Kidney epithelial cell (primary cell): ENCODE results near the gene DSTYK. TPM values are rescaled to one million over a fixed set of nuclear protein-coding genes. Genes with fewer than 3 reads are reported as not detected.
"Not testable (repeated sequence)": the region's sequence is repeated elsewhere in the genome, so short reads cannot be mapped to it uniquely, and the experiment has no call there.

Experiments
- DNase-seq: peaks from one replicate; pipeline ENCODE4 v3.0.0-alpha.2; 2010; ENCODE audit warnings: low read depth
- H3K27me3 ChIP-seq: 2 replicates; pipeline ENCODE4 v1.6.0; 2011; ENCODE audit warnings: low read length; ENCODE audit not compliant: control insufficient read depth, insufficient read depth
- H3K36me3 ChIP-seq: 2 replicates; pipeline ENCODE4 v1.5.1; 2011; ENCODE audit warnings: low read length; ENCODE audit not compliant: control insufficient read depth, insufficient read depth
- H3K4me3 ChIP-seq: 2 replicates; pipeline ENCODE4 v1.5.1; 2011; ENCODE audit warnings: low read depth, mild to moderate bottlenecking, control low read depth, low read length
- total RNA-seq: library from RNA; depleted of rRNA; stranded (reverse); fragments of >200 nt; gene quantifications from 2 replicates; pipeline ENCODE4 v1.2.3, GENCODE V29; 2015
- TF ChIP-seq, protein P1 (sequence below): IDR thresholded peaks from 2 replicates; pipeline ENCODE4 v1.5.1; 2011; ENCODE audit warnings: mild to moderate bottlenecking, moderate library complexity, low read length, control low read depth, inconsistent platforms; ENCODE audit not compliant: insufficient read depth, poor library complexity, severe bottlenecking

DSTYK gene
- total RNA-seq, 1 donor from 2014 or later: 13.8 TPM

DNA sequence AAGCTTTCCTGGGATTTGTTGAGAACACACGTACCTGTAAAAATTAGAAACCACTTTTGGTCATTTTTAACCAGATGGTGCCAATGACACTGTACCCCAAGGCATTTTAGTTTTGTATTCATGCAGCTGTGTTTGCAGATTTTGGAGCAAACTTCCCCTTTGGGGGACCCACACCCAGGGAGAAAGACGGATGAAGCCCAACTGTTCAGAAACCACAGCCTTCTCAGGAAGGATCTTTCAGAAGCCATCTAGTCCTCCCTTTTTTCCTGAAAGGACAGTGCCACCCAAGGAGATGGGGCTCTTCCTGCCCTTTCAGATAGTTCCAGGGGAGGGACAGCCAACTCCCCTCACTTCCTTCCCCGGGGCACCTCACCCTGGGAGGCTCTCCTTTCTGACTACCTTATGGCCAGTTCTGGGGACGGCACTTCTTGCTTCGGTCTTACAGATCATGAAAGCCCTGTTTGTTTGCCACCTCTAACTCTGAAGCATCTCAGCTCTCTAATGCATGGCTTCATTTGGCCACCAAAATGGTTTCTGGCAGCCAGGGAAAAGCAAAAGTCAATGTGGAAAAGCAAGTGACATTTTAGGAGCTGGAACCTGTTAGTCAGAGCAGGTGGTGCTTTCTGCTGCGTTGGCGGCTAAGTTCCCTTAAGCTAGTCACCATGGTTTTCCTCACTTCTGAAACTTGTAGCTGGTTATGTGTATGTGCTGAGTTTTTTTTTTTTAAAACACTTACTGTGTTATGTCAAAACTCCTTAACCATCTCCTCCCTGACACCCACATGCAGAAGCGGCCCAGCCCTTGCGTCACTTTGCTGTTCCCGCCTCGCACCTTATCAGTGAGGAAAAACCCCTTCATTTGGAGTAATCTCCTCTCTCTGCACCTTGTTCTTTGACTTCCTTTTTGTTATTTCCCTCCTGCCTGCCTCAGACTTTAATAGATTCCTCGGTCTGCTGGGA lies 26.3 kb upstream of the DSTYK start:
- no peak for DNase-seq
- no peaks in the 10 kb centered on the region for H3K27me3 ChIP-seq

DNA sequence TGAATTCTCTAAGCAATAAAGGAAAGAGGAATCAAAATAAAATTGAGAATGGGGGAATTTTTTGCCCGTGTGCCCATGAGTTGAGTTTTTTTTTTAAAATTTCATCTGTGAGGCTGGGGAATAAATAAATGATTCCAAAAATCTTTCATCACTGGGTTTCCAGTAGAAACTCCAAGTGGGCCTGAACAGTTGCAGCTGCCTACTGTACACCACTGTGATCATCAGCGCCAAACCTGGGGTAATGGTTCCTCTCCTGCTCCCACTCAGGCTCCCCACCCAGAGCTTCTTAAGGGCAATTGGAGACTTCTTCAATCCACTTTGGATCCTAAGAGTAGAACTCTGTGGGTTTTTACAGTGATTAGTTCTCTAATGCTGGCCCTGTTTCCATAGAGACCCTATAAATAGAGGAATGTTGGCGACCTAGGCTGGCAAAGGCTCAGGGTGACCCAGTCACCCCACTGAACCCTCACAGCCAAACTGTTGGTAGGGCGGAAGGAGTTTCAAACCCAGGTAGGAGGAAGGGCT lies 25.5 kb upstream of the DSTYK start:
- TF ChIP-seq, protein P1, sequence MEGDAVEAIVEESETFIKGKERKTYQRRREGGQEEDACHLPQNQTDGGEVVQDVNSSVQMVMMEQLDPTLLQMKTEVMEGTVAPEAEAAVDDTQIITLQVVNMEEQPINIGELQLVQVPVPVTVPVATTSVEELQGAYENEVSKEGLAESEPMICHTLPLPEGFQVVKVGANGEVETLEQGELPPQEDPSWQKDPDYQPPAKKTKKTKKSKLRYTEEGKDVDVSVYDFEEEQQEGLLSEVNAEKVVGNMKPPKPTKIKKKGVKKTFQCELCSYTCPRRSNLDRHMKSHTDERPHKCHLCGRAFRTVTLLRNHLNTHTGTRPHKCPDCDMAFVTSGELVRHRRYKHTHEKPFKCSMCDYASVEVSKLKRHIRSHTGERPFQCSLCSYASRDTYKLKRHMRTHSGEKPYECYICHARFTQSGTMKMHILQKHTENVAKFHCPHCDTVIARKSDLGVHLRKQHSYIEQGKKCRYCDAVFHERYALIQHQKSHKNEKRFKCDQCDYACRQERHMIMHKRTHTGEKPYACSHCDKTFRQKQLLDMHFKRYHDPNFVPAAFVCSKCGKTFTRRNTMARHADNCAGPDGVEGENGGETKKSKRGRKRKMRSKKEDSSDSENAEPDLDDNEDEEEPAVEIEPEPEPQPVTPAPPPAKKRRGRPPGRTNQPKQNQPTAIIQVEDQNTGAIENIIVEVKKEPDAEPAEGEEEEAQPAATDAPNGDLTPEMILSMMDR: no peak
- H3K36me3 ChIP-seq: no peaks in the 10 kb centered on the region
- no peak for DNase-seq
- no peak overlapping the region for H3K4me3 ChIP-seq
- no peaks in the 10 kb centered on the region for H3K27me3 ChIP-seq

More for the DNA sequence above, 26.3 kb upstream of the DSTYK start:
- TF ChIP-seq, protein P1: no peak
- Histone ChIP-seq H3K36me3 (no peaks in the 10 kb centered on the region), H3K4me3 (no peak overlapping the region)

GRCh38 chr1:205236526-205236925 lies 25.0 kb upstream of the DSTYK start:
- Histone ChIP-seq H3K27me3 (no peaks in the 10 kb centered on the region), H3K4me3 (no peak overlapping the region), H3K36me3 (no peaks in the 10 kb centered on the region)
- no peak for DNase-seq
- TF ChIP-seq, protein P1: no peak

GRCh38 chr1:205235951-205236350 lies 24.4 kb upstream of the DSTYK start:
- H3K27me3 ChIP-seq: no peaks in the 10 kb centered on the region
- DNase-seq: no peak
- no peaks in the 10 kb centered on the region for H3K36me3 ChIP-seq
- no peak overlapping the region for H3K4me3 ChIP-seq
- TF ChIP-seq, protein P1: no peak

DNA sequence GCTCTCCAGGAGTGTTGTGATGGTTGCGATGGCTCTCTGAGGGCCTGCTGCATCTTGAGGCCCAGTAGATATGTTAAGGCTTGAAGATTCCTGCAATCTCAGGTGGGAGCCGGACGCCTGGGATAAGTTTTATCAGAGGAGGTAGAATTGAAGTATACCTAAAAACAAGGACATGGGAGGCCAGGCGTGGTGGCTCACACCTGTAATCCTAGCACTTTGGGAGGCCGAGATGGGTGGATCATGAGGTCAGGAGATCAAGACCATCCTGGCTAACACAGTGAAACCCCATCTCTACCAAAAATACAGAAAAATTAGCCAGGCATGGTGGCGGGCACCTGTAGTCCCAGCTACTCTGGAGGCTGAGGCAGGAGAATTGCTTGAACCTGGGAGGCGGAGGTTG lies 22.5 kb upstream of the DSTYK start:
- H3K4me3 ChIP-seq, H3K27me3 ChIP-seq, DNase-seq, H3K36me3 ChIP-seq: not testable (repeated sequence)

- Histone ChIP-seq H3K27me3 (no peaks in the 10 kb centered on the region), H3K4me3 (no peak overlapping the region), H3K36me3 (no peaks in the 10 kb centered on the region)
- TF ChIP-seq, protein P1: no peak
- DNase-seq: no peak
Measured at GRCh38 chr1:205232945-205233397, 21.5 kb upstream of the DSTYK start.
